ENCODE measurements around the gene TPD52L1.

GRCh38 chr6:125217992-125218391 lies 64.4 kb downstream of the TPD52L1 start:
- TF ChIP-seq CTCF (IDR thresholded peaks at IDR 0.05; ENCODE audit: extremely low read depth in 1 of 2, insufficient read depth in 1 of 2, low read depth in 1 of 2, low read length in 2 of 2) (no peak), FOS (IDR thresholded peaks at IDR 0.05; ENCODE audit: borderline replicate concordance, insufficient read depth, low read length) (no peak), JUN (IDR thresholded peaks at IDR 0.05; ENCODE audit: borderline replicate concordance, insufficient read depth, insufficient read length, low read depth) (no peak), POLR2A (IDR thresholded peaks at IDR 0.05; ENCODE audit: low read depth, low read length) (no peak)

Measured in endothelial cell of umbilical vein (primary cell).